Colonic mucosa (tissue), 4 donors: ENCODE results near the gene SERPINA12. TPM values are rescaled to one million over a fixed set of nuclear protein-coding genes. Genes with fewer than 3 reads are reported as not detected.

Source experiments
- DNase-seq: peaks from one replicate; pipeline ENCODE4 v3.0.0-alpha.2; 2020
- H3K27ac ChIP-seq: fragments of 200-600 bp; one replicate; pipeline ENCODE4 v1.8.0; 2021
- H3K27me3 ChIP-seq: fragments of 200-600 bp; one replicate; pipeline ENCODE4 v1.8.0; 2021
- H3K36me3 ChIP-seq: fragments of 200-600 bp; one replicate; pipeline ENCODE4 v1.8.0; 2021
- H3K4me1 ChIP-seq: fragments of 200-600 bp; one replicate; pipeline ENCODE4 v1.8.0; 2021; ENCODE audit warnings: mild to moderate bottlenecking
- H3K4me3 ChIP-seq: fragments of 200-600 bp; one replicate; pipeline ENCODE4 v1.8.0; 2021
- H3K9ac ChIP-seq, 2 donors: one replicate each; pipeline ENCODE4 v1.7.0; 2013; ENCODE audit warnings: control low read depth in 2 of 2, low read depth in 2 of 2, low read length in 2 of 2
- H3K9me3 ChIP-seq: fragments of 200-600 bp; one replicate; pipeline ENCODE4 v1.8.0; 2021
- CTCF ChIP-seq: fragments of 200-600 bp; IDR thresholded peaks from one replicate; pipeline ENCODE4 v1.8.0; 2022; ENCODE audit warnings: antibody characterized with exemption, mild to moderate bottlenecking
- intact Hi-C: fragments of 100-400 bp; cut with DNase I; formaldehyde crosslinking; loops from one replicate; pipeline ENCODE4 v1.14.1; 2022
- total RNA-seq, 2 donors: library from RNA; stranded (reverse); fragmentation: NEBNext Ultra II Directional in 1 of 2; extraction: Animal tissue kit (Norgen Biotek cat#: 25700) in 1 of 2; gene quantifications; one replicate each; pipeline ENCODE4 v1.2.1, GENCODE V29; 2021
- donor health status: healthy.
- donor health status: DM: no; HTN: no; CAD: no.
- donor health status: DM: no; HTN: no; CAD: no.

SERPINA12 gene
- total RNA-seq, 2 donors from 2014 or later: not detected

GRCh38 chr14:94441130-94441529 lies 68.1 kb downstream of the SERPINA12 start:
- H3K4me3 ChIP-seq: no peak overlapping the region
- no peaks in the 10 kb centered on the region for H3K4me1 ChIP-seq
- no peak for DNase-seq
- no peak overlapping the region for H3K9ac ChIP-seq
- intact Hi-C loops: no loop called here
- no peaks in the 10 kb centered on the region for H3K9me3 ChIP-seq
- no peaks in the 10 kb centered on the region for H3K36me3 ChIP-seq
- no peak for TF ChIP-seq CTCF
- no peaks in the 10 kb centered on the region for H3K27me3 ChIP-seq
- H3K27ac ChIP-seq: no peak overlapping the region

- no peak for TF ChIP-seq CTCF
- H3K4me3 ChIP-seq: no peak overlapping the region
- no peaks in the 10 kb centered on the region for H3K4me1 ChIP-seq
- no peak for DNase-seq
- no peaks in the 10 kb centered on the region for H3K27me3 ChIP-seq
- H3K36me3 ChIP-seq: no peaks in the 10 kb centered on the region
- intact Hi-C loops: loop anchor here (10.0 kb wide), 2 partner anchors 45 to 115 kb away; no protein-coding TSS in a partner anchor
- H3K9ac ChIP-seq: no peak overlapping the region
- no peaks in the 10 kb centered on the region for H3K9me3 ChIP-seq
- no peak overlapping the region for H3K27ac ChIP-seq
These were observed 69.7 kb downstream of the SERPINA12 start for GRCh38 chr14:94439453-94440057.

Other genes with a start within 250 kb of the SERPINA12 start
- gene SERPINA10, start 216.2 kb downstream of the SERPINA12 start, total RNA-seq: under 1 TPM; 0.48 to 0.74 TPM
- gene SERPINA6, start 186.1 kb downstream of the SERPINA12 start, total RNA-seq: 1 to 10 TPM; 3.4 to 5.7 TPM
- gene SERPINA2, start 142.8 kb downstream of the SERPINA12 start, total RNA-seq: not detected
- gene SERPINA1, start 120.9 kb downstream of the SERPINA12 start, total RNA-seq: 100 to 1,000 TPM; 153 to 278 TPM
- gene SERPINA11, start 56.7 kb downstream of the SERPINA12 start, total RNA-seq: not detected
- not detected for gene SERPINA9, start 33.3 kb downstream of the SERPINA12 start, total RNA-seq
- gene SERPINA4, start 52.0 kb upstream of the SERPINA12 start, total RNA-seq: under 1 TPM in 1 of 2 donors, not detected in 1; 0.37 TPM
- 1 to 10 TPM in 1 of 2 donors, under 1 TPM in 1; 0.61 to 2.9 TPM for gene SERPINA5, start 72.0 kb upstream of the SERPINA12 start, total RNA-seq
- gene SERPINA3, start 102.9 kb upstream of the SERPINA12 start, total RNA-seq: 10 to 100 TPM in 1 of 2 donors, 1 to 10 TPM in 1; 5.7 to 11.8 TPM